ENCODE measurements around the gene OR52B4.
A peak's percentile ranks its signal among the peaks of the same experiment; 100 is the strongest.
"Not testable (repeated sequence)": the region's sequence is repeated elsewhere in the genome, so short reads cannot be mapped to it uniquely, and the experiment has no call there.

Gene OR52B4

DNA sequence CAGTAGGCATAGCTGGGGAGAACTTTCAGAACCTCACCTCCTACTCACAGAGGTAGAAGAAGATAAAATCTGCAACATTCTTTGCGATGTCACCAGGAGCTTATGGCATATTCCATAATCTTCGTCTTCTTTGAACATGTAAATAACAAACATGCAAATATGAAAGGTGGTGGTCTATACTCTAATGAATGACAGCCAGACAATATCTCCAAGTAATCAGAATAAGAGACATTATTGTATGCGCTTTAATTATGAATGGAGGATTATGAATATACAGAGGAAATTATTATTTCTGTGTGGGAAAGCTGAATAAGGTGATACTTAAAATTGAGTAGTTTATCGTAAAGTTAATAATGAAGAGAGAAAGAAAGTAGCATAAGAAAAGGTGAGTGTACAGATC, at the start of gene OR52B4:
Gene OR52B4, minus strand, starts transcription at position 101 of the 400 bp plus-strand sequence. Its CDS starts 91 bp downstream, at position 10.
- no peak for DNase-seq

DNA sequence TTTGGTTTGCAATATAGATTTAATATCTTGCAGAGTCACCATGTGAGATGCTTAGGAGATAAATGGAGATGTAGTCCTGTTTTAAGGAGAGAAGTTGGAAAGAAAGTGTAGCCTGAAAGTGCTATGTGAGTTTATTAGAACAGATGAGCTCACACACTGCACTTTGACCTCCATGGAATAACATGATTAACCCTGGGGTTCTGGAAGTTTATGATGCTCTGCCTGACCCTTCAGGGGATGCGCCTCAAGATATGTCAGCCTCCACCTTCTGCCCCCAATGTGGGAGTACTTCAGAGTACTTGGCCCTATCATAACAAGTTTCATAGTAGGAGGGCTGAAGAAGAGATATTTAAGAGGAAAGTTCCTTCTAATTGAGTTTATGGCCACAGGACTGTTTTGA, 48.6 kb upstream of the OR52B4 start:
- DNase-seq, result no peak

GRCh38 chr11:4416306-4416705, 48.1 kb upstream of the OR52B4 start:
- DNase-seq, result no peak

DNA sequence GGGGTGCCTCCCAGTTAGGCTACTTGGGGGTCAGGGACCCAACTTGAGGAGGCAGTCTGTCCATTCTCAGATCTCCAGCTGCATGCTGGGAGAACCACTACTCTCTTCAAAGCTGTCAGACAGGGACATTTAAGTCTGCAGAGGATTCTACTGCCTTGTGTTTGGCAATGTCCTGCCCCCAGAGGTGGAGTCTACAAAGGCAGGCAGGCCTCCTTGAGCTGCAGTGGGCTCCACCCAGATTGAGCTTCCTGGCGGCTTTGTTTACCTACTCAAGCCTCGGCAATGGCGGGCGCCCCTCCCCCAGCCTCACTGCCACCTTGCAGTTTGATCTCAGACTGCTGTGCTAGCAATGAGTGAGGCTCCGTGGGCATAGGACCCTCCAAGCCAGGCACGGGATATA, 38.0 kb upstream of the OR52B4 start:
- DNase-seq, result not testable (repeated sequence)

- no peak for DNase-seq
Measured at GRCh38 chr11:4393858-4394223, 25.7 kb upstream of the OR52B4 start.

- peak in 50 of 56 donors; percentile 3 to 77 (median 44) for DNase-seq
Measured at GRCh38 chr11:4393209-4393857, 25.1 kb upstream of the OR52B4 start, which contains the start of gene TRIM21. Gene TRIM21, minus strand, starts transcription at chr11:4393702. Its CDS starts 3,293 bp downstream, at chr11:4390409.

DNA sequence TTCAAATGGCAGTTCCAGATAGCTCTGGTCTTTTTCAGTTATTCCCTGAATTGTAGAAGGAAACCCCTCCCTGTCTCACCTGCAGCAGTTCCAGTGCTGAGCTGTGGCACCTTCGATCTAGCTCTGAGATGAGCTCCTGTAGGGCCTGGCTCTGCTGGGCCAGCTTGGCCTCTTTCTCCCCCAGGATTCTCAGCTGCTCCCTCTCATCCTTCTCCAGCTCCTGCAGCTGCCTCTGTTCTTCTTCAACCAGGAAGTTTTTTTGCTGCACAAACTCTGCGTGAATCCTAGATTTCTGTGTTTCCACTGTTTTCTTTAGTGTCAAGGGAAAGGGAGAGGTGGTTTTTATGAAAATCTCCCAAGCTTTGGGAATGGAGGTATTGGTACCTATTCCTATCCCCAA, 20.0 kb upstream of the OR52B4 start:
- DNase-seq, result no peak

GRCh38 chr11:4385978-4386740, 18.0 kb upstream of the OR52B4 start:
- no peak for DNase-seq

- DNase-seq, result no peak
Measured at GRCh38 chr11:4381901-4382300, 13.7 kb upstream of the OR52B4 start.

GRCh38 chr11:4375431-4376140, 7.4 kb upstream of the OR52B4 start:
- DNase-seq, result no peak

DNA sequence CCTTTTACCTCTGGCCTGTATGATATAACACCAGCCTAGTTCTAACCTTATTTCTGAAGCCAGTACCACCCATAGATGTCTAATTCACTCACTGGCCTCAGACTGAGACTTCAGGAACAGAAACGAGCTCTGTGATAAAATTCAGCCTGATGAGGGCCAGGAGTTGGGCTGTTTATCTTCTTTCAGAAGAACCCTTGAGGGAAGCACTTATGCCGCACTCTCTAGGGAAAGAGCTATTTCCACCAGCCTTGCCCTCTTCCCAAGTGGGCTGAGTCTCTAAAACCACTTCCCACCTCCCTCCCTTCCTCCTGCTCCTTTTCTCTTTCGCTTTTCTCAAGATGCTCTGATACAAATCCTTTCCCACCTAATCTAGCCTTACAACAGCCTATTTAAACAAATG, 2.0 kb upstream of the OR52B4 start:
- DNase-seq, result no peak

DNA sequence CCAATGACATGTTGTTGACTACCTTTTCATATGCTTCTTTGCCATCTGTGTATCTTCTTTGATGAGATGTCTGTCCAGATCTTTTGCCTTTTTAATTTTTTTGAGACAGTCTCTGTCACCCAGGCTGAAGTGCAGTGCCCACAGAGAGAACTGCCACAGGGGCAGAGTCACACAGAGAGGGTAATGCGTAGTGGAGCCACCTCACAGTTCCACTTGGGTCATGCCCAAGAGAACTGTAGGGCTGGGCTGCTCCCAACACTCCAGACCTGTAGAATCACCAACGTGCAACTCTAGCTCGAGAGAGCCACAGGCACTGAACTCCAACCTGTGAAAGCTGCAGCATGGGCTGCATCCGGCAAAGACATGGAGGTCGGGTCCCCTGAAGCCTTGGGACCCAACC, 20.0 kb downstream of the OR52B4 start:
- DNase-seq, result not testable (repeated sequence)

GRCh38 chr11:4345366-4345765, 22.8 kb downstream of the OR52B4 start:
- not testable (repeated sequence) for DNase-seq

DNA sequence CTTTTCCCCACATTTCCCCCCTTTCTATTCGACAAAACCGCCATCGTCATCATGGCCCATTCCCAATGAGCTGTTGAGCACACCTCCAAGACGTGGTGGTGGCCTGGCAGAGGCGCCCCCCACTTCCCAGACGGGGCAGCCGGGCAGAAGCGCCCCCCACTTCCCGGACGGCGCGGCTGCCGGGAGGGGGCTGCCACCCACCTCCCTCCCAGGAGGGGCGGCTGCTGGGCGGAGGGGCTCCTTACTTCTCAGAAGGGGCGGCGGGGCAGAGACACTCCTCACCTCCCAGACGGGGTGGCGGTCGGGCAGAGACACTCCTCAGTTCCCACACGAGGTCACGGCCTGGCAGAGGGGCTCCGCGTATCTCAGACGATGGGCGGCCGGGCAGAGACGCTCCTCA, 33.8 kb downstream of the OR52B4 start:
- DNase-seq, result not testable (repeated sequence)

Measured in amygdala (tissue), 56 donors.